Right lobe of liver (tissue), 6 donors: Measurements from ENCODE around the gene IRF9. TPM values are rescaled to one million over a fixed set of nuclear protein-coding genes. Genes with fewer than 3 reads are reported as not detected.

Source experiments
- ATAC-seq, 4 donors: fragments of 200-7000 bp; cut with Tn5 transposase; one replicate each; pipeline ENCODE4 v1.9.1; 2020; ENCODE audit warnings: mild to moderate bottlenecking in 4 of 4, moderate library complexity in 4 of 4
- DNase-seq, 3 donors: peaks; one replicate each; pipeline ENCODE4 v3.0.0-alpha.2; 2020
- H3K27ac ChIP-seq, 3 donors: fragments of 200-600 bp; one replicate each; pipeline ENCODE4 v1.8.0; 2022
- H3K27me3 ChIP-seq, 2 donors: fragments of 200-600 bp; one replicate each; pipeline ENCODE4 v1.8.0; 2022
- H3K36me3 ChIP-seq, 4 donors: fragments of 200-600 bp; sonication (generic) in 1 of 4; one replicate each; pipeline versions ENCODE4 v1.5.1 to v1.8.0; 2017 to 2022; ENCODE audit warnings: control low read depth in 1 of 4
- H3K4me1 ChIP-seq, 4 donors: fragments of 200-600 bp; sonication (generic) in 1 of 4; one replicate each; pipeline versions ENCODE4 v1.5.1 to v1.8.0; 2017 to 2022; ENCODE audit warnings: control low read depth in 1 of 4
- H3K4me3 ChIP-seq, 3 donors: fragments of 200-600 bp; one replicate each; pipeline ENCODE4 v1.8.0; 2022
- H3K9me3 ChIP-seq, 4 donors: fragments of 200-600 bp; sonication (generic) in 1 of 4; one replicate each; pipeline versions ENCODE4 v1.5.1 to v1.8.0; 2017 to 2022; ENCODE audit warnings: control low read depth in 1 of 4
- CTCF ChIP-seq, 4 donors: fragments of 200-600 bp in 3 of 4; fragments of 450-650 bp in 1 of 4; IDR thresholded peaks; one replicate each; pipeline versions ENCODE4 v1.5.1 to v1.8.0; 2016 to 2022; ENCODE audit warnings: antibody characterized with exemption in 4 of 4, mild to moderate bottlenecking in 2 of 4
- POLR2A ChIP-seq: fragments of 450-650 bp; IDR thresholded peaks from one replicate; pipeline ENCODE4 v1.6.1; 2017; ENCODE audit warnings: antibody characterized with exemption, mild to moderate bottlenecking
- WGBS: methylation state at CpG from one replicate; pipeline ENCODE4 v1.1.6; 2018; ENCODE audit warnings: low coverage, low lambda C conversion rate; ENCODE audit not compliant: insufficient coverage; ENCODE audit errors: missing lambda C conversion rate; 5-methylcytosine and 5-hydroxymethylcytosine counted together
- intact Hi-C, 2 donors: fragments of 100-400 bp; cut with DNase I; formaldehyde crosslinking; loops; one replicate each; pipeline versions ENCODE4 v1.11.2 to v1.14.1; 2022
- total RNA-seq, 6 experiments: library from RNA; depleted of rRNA in 2 of 6; stranded (reverse); fragments of >200 nt in 2 of 6; fragmentation: NEBNext Ultra II Directional in 3 of 6; extraction: Animal tissue kit (Norgen Biotek cat#: 25700) in 3 of 6; gene quantifications; one replicate each; pipeline versions ENCODE4 v1.1.0 to v1.2.4, GENCODE V29; 2016 to 2023
- donor health status: DM: no; HTN: yes; CAD: no.
- donor health status: DM: no; HTN: no; CAD: no.
- donor health status: DM: no; HTN: no; CAD: no.
- donor health status: DM: no; HTN: yes; CAD: no.
- donor health status: DM: no; HTN: yes; CAD: no.

Gene IRF9
- total RNA-seq, 6 experiments from 2014 or later, result 17.4 to 66.6 (median 37.2) TPM

DNA sequence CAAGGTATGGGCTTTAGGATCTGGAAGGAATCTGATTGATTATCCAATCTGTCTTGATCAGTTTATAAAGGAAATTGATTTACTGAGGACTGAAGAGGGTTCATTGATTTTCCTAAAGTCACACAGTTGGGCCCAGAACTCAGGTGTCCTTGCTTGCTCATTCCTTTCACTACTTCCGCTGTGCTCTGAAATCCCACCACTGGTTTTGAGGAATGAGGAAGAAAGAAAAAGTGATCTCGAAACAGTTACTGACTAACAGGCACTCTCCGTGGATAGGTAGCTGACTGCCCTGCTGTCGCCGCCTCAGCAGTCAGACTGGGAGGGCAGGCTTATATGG, 30.7 kb upstream of the IRF9 start, which contains the start of gene FITM1:
FITM1 (plus strand) TSS at position 280 of the 337 bp plus-strand sequence. CDS start 905 bp downstream, outside the sequence.
- H3K4me3 ChIP-seq, result peak within 1 kb of the TSS in 1 of 3 donors; percentile 18
- 66% methylated on average over 4 of the region's 5 CpGs for WGBS
- H3K27ac ChIP-seq, result peak within 1 kb of the TSS; percentile 61 to 86 (median 81)

DNA sequence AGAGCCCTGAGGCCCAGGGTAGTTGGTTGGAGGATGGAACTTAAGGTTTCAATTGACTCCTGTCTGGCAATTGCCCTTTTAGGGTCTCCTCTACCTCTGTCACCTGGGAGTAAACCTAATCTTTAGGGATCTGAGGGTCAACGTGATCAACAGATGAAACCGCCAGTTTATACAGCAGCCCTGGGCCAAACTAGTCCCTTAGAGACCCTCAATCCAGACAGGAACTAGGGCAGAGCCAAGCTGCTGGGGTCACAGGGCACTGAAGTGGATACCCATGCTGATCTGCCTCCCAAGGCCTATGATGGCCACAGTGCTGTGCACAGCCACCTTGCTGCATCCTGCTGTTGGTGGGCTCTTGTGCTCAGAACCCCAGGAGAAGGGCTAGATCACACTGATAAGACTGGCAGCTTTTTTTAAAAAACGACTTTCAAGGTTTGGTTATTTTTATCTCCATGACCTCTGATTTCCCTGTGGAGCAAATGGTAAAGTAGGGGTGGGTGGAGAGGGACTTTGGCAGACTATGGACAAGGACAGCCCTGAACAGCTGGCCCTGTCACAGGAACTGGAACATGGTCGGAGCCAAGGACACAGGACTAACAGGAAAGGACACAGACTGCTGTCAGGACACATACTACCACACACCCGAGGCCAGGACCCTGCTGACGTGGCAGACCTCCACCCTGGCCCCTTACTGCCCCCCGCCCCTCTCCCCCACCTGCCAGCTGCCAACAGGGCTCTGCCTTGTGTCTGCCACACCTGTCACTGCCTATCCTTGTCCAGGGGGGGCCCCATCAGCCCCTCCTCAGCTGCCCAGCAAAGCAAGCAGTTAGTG, 30.1 kb upstream of the IRF9 start:
- no peak for TF ChIP-seq CTCF (IDR thresholded peaks at IDR 0.05)
- TF ChIP-seq POLR2A, result peak; percentile 30
- 11% methylated on average over 2 of the region's 7 CpGs for WGBS
- Histone ChIP-seq H3K4me3 (peak overlapping the region in 1 of 3 donors; percentile 18), H3K9me3 (no peaks in the 10 kb centered on the region), H3K4me1 (peaks cover 0 to 35% (median 15%) of the 10 kb centered on the region in 4 donors), H3K27ac (peak overlapping the region; percentile 61 to 86 (median 81)), H3K27me3 (no peaks in the 10 kb centered on the region), H3K36me3 (no peaks in the 10 kb centered on the region)
- peak; percentile 60 to 74 (median 70) for ATAC-seq
- peak; percentile 55 to 91 (median 78) for DNase-seq
- intact Hi-C loops, result no loop called here

More for the DNA sequence above, 30.7 kb upstream of the IRF9 start, which contains the start of gene FITM1:
- DNase-seq (no peak), ATAC-seq (no peak)
- TF ChIP-seq POLR2A, result no peak
- TF ChIP-seq CTCF (IDR thresholded peaks at IDR 0.05), result no peak
- H3K9me3 ChIP-seq, result no peaks in the 10 kb centered on the region
- intact Hi-C loops, result no loop called here
- H3K36me3 ChIP-seq, result no peaks in the 10 kb centered on the region
- peaks cover 0 to 34% (median 15%) of the 10 kb centered on the region in 4 donors for H3K4me1 ChIP-seq
- no peaks in the 10 kb centered on the region for H3K27me3 ChIP-seq

- peak overlapping the region; percentile 61 to 86 (median 81) for H3K27ac ChIP-seq
- no peaks in the 10 kb centered on the region for H3K36me3 ChIP-seq
- ATAC-seq, result peak; percentile 0 to 17 (median 3)
- H3K9me3 ChIP-seq, result no peaks in the 10 kb centered on the region
- H3K27me3 ChIP-seq, result no peaks in the 10 kb centered on the region
- no peak for DNase-seq
- intact Hi-C loops, result no loop called here
- 39% methylated on average over 5 of the region's 15 CpGs for WGBS
- peak overlapping the region in 1 of 3 donors; percentile 18 for H3K4me3 ChIP-seq
- peaks cover 0 to 36% (median 15%) of the 10 kb centered on the region in 4 donors for H3K4me1 ChIP-seq
- no peak for TF ChIP-seq CTCF (IDR thresholded peaks at IDR 0.05)
- TF ChIP-seq POLR2A, result no peak
Observed at GRCh38 chr14:24131549-24131966, 29.5 kb upstream of the IRF9 start.

- ATAC-seq (peak in 2 of 4 donors; percentile 6 to 15), DNase-seq (peak in 2 of 3 donors; percentile 60 to 81)
- H3K4me1 ChIP-seq, result peaks cover 0 to 42% (median 15%) of the 10 kb centered on the region in 4 donors
- WGBS, result 44% methylated on average over 15 of the region's 24 CpGs
- no peaks in the 10 kb centered on the region for H3K9me3 ChIP-seq
- peak overlapping the region in 1 of 3 donors; percentile 18 for H3K4me3 ChIP-seq
- intact Hi-C loops, result no loop called here
- H3K27me3 ChIP-seq, result no peaks in the 10 kb centered on the region
- H3K27ac ChIP-seq, result peak overlapping the region in 1 of 3 donors; percentile 86
- peaks cover 0 to under 1% (median 0%) of the 10 kb centered on the region in 4 donors for H3K36me3 ChIP-seq
- TF ChIP-seq CTCF (IDR thresholded peaks at IDR 0.05), result no peak
- peak; percentile 25 for TF ChIP-seq POLR2A
Observed at GRCh38 chr14:24132061-24132685, 28.9 kb upstream of the IRF9 start.
